T-helper 17 cell (primary cell): Measurements from ENCODE around the gene CEP112. TPM values are rescaled to one million over a fixed set of nuclear protein-coding genes. Genes with fewer than 3 reads are reported as not detected.
"Not testable (repeated sequence)": the region's sequence is repeated elsewhere in the genome, so short reads cannot be mapped to it uniquely, and the experiment has no call there.

ENCODE experiments used
- ATAC-seq: fragments of 150-1000 bp; cut with Tn5 transposase; 2 replicates; pipeline ENCODE4 v1.10.0; 2021; ENCODE audit warnings: mild to moderate bottlenecking, moderate library complexity
- DNase-seq, 3 donors: peaks; one replicate each; pipeline versions ENCODE4 v3.0.0 to v3.0.0-alpha.2; 2020 to 2021
- H3K9me3 ChIP-seq: one replicate; pipeline ENCODE4 v1.7.0; 2013; ENCODE audit warnings: low read length, mild to moderate bottlenecking; ENCODE audit not compliant: control insufficient read depth, poor library complexity, severe bottlenecking
- H3K27ac Mint-ChIP-seq: one replicate; pipeline ENCODE4 v1.8.0; 2022; ENCODE audit warnings: mild to moderate bottlenecking, moderate library complexity, mixed read lengths
- H3K27me3 Mint-ChIP-seq: one replicate; pipeline ENCODE4 v1.8.0; 2022; ENCODE audit warnings: mixed read lengths
- H3K36me3 Mint-ChIP-seq: one replicate; pipeline ENCODE4 v1.8.0; 2022; ENCODE audit warnings: low read depth, mixed read lengths
- H3K4me1 Mint-ChIP-seq: one replicate; pipeline ENCODE4 v1.8.0; 2022; ENCODE audit warnings: mild to moderate bottlenecking, mixed read lengths
- H3K4me3 Mint-ChIP-seq: one replicate; pipeline ENCODE4 v1.8.0; 2022; ENCODE audit warnings: mild to moderate bottlenecking, moderate library complexity, mixed read lengths
- total RNA-seq, 4 donors: library from RNA in 2 of 4; stranded (reverse) in 2 of 4; gene quantifications; one replicate each; pipeline ENCODE4 v1.2.3 and lab custom pipeline; 2022 to 2026

Gene CEP112
- total RNA-seq, 2 donors from 2014 or later, result 4.3 to 6.9 TPM

DNA sequence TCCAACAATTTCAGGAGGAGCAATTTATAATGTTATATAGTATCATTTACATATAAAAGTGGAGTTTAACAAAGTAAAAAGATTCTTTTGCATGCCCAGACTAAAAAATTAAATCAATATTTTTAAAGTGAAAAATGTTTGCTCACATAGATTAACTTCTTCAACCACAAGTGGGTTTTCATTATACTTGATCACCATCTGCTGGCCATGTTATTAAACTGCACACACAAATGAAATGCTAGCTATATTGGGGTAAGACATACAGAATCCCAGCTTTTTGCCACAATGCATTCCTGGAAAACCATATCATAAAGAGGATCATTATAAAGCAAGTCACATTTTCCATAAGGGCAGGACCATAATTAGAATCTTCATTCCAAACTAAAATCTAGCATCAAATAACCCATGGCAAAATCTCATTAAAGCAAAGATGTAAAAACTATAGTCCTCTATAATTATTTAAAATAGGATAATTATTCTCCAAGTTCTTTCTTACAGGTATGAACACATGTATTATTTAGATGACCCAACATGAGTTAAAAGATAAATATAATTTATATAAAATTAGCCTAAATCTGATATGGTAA, 26.3 kb downstream of the CEP112 start:
- H3K27ac Mint-ChIP-seq, result no peak overlapping the region
- H3K4me3 Mint-ChIP-seq, result no peak overlapping the region
- H3K4me1 Mint-ChIP-seq, result peaks cover 8% of the 10 kb centered on the region
- H3K9me3 ChIP-seq, result no peaks in the 10 kb centered on the region
- no peak for DNase-seq
- ATAC-seq, result peak; percentile 53
- H3K27me3 Mint-ChIP-seq, result no peaks in the 10 kb centered on the region
- no peaks in the 10 kb centered on the region for H3K36me3 Mint-ChIP-seq

DNA sequence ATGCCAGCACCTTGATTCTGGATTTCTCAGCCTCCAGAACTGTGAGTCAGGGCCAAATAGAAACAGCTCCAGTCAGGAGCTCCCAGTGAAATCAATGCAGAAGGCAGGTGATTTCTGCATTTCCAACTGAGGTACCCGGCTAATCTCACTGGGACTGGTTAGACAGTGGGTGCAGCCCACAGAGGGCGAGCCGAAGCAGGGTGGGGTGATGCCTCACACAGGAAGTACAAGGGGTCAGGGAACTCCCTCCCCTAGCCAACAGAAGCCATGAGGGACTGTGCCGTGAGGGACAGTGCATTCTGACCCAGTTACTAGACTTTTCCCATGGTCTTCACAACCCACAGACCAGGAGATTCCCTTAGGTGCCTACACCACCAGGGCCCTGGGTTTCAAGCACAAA, 36.9 kb downstream of the CEP112 start:
- not testable (repeated sequence) for H3K9me3 ChIP-seq, H3K4me3 Mint-ChIP-seq, DNase-seq, ATAC-seq, H3K4me1 Mint-ChIP-seq, H3K27ac Mint-ChIP-seq, H3K27me3 Mint-ChIP-seq, H3K36me3 Mint-ChIP-seq

DNA sequence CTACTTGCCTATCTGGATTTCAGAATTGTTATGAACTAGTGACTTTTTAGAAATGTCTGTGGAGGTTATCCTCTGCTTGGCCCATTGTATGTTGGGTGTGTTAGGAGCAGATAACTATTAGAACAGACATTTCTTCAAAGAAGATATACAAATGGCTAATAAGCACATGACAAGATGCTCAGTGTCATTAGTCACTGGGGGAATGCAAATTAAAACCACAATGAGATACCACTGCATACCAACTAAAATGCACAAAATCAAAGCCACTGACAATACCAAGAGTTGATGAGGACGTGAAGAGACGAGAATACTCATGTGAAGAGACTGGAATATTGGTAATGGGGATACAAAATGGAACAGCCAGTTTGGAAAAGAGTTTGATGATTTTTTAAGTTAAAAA, 39.2 kb downstream of the CEP112 start:
- peaks cover 7% of the 10 kb centered on the region for H3K4me1 Mint-ChIP-seq
- no peak for ATAC-seq

DNA sequence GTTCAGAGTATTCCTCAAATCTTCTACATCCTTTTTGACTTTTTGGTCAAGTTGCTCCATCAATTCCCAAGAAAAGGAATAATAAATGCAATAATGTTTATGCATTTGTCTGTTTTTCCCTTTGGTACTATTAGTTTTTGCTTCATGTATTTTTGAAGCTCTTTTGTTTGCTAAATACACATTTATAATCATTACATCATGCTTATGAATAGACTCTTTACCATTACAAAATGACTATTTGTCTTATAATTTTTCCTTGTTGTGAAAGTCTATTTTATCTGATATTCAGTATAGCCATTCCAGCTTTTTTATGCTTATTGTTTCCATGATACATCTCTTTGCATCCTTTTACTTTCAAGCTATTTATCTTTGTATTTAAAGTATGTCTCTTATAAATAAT, 41.2 kb downstream of the CEP112 start:
- ATAC-seq (no peak), DNase-seq (no peak)
- H3K9me3 ChIP-seq, result no peaks in the 10 kb centered on the region
- Mint-ChIP-seq H3K36me3 (no peaks in the 10 kb centered on the region), H3K4me3 (no peak overlapping the region), H3K27me3 (no peaks in the 10 kb centered on the region), H3K4me1 (peaks cover 7% of the 10 kb centered on the region), H3K27ac (no peak overlapping the region)

More for the DNA sequence above, 39.2 kb downstream of the CEP112 start:
- H3K36me3 Mint-ChIP-seq, result peaks cover 2% of the 10 kb centered on the region
- DNase-seq, result no peak
- H3K4me3 Mint-ChIP-seq, result no peak overlapping the region
- H3K9me3 ChIP-seq, result no peaks in the 10 kb centered on the region
- no peaks in the 10 kb centered on the region for H3K27me3 Mint-ChIP-seq
- no peak overlapping the region for H3K27ac Mint-ChIP-seq

DNA sequence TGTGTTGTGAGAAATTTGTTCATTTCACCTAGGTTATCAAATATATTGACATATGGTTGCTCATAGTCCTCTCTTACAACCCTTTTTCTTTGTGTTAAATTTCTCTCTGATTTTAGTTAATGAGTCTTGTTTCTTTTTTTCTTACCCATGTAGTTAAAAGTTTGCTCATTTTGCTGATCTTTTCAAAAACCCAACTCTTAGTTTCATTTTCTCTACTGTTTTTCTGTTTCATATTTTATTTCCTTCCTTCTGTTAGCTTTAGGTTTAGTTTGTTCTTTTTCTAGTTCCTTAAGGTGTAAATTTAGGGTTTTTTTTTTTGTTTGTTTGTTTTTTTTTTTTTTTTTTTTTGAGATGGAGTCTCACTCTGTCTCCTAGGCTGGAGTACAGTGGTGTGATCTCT, 42.4 kb downstream of the CEP112 start:
- Mint-ChIP-seq H3K4me3 (no peak overlapping the region), H3K27ac (no peak overlapping the region)

DNA sequence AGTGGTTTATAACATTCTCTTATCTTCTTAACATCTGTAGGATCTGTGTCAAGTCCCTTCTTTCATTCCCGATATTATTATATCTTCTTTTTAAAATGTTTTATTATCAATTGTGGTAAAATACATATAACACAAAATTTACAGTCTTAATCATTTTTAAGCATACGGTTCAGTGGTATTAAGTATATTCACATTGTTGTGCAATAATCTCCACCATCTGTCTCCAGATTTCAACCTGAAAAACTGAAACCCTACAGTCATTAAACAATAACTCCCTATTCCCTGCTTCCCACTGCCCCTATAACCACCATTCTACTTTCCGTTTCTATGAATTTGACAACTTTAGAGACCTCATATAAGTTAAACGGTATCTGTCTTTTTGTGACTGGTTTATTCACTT, 45.5 kb downstream of the CEP112 start:
- Mint-ChIP-seq H3K4me3 (no peak overlapping the region), H3K4me1 (peaks cover 7% of the 10 kb centered on the region), H3K27me3 (no peaks in the 10 kb centered on the region), H3K36me3 (no peaks in the 10 kb centered on the region), H3K27ac (no peak overlapping the region)
- ATAC-seq (no peak), DNase-seq (no peak)
- no peaks in the 10 kb centered on the region for H3K9me3 ChIP-seq

More for the DNA sequence above, 42.4 kb downstream of the CEP112 start:
- Mint-ChIP-seq H3K36me3 (no peaks in the 10 kb centered on the region), H3K4me1 (peaks cover 7% of the 10 kb centered on the region), H3K27me3 (no peaks in the 10 kb centered on the region)
- no peak for DNase-seq
- H3K9me3 ChIP-seq, result no peaks in the 10 kb centered on the region
- ATAC-seq, result no peak

DNA sequence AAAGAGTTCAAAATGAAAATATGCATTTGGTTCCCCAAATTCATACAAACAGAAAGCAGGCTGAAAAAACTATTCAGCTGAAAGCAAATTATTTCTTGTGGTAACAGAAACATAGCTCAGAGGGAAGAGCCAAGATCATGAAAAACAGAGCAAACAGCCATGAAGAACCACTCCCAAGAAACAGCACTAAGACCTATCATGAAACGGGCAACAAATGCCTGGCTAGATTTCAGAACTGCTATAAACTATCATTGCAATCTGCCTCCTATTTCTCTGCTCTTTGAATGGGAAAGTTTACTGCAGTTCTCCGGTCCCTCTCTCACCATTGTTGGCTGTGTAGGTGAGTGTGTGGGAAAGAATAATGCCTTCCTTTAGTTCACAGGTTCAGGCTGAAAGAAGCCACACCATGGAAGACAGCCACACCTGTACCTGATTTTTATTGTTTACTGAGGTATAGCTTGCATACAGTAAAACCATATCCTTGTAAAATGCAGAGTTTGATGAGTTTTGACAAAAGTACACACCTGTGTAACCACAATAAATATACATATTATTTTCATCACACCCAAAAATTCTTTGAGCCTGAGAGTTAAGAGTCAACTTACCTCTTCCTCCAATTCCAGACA, 48.2 kb downstream of the CEP112 start:
- Mint-ChIP-seq H3K27me3 (no peaks in the 10 kb centered on the region), H3K4me3 (no peak overlapping the region), H3K36me3 (no peaks in the 10 kb centered on the region), H3K4me1 (peaks cover 2% of the 10 kb centered on the region), H3K27ac (no peak overlapping the region)
- H3K9me3 ChIP-seq, result no peaks in the 10 kb centered on the region
- DNase-seq (no peak), ATAC-seq (no peak)

DNA sequence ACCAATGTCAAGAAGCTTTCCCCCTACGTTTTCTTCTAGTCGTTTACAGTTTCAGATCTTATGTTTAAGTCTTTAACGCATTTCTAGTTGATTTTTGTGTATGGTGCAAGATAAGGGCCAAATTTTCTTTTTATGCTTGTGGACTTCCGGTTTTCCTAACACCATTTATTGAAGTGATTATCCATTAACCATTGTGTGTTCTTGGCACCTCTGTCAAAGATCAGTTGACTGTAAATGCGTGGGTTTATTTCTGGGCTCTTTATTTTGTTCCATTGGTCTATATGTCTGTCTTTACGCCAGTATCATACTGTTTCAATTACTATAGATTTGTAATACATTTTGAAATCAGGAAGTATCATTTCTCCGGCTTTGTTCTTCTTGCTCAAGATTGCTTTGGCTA, 49.5 kb downstream of the CEP112 start:
- Mint-ChIP-seq H3K27me3 (no peaks in the 10 kb centered on the region), H3K4me1 (peaks cover 2% of the 10 kb centered on the region), H3K36me3 (peaks cover 2% of the 10 kb centered on the region), H3K27ac (no peak overlapping the region), H3K4me3 (no peak overlapping the region)
- H3K9me3 ChIP-seq, result no peaks in the 10 kb centered on the region
- DNase-seq, result no peak
- no peak for ATAC-seq

DNA sequence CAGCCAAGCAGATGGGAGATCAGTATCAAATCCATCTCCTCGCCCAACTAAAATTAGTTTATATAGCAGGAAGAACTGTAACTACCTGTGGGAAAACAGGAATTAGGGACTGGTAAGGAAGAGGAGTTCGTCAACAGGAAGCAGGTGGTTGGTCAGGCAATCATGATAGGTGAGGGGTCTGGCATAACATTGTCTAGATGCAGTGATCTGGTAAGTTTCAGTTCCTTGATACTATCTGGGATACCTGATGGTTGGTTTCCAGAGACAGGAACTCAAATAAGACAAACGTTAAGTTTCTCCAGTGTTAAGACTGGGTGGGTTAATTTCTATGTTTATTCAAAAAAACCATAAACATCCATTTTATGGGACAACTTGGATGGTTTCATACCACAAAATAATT, 53.8 kb downstream of the CEP112 start:
- no peak overlapping the region for H3K27ac Mint-ChIP-seq
- no peak for ATAC-seq
- no peak overlapping the region for H3K4me3 Mint-ChIP-seq

DNA sequence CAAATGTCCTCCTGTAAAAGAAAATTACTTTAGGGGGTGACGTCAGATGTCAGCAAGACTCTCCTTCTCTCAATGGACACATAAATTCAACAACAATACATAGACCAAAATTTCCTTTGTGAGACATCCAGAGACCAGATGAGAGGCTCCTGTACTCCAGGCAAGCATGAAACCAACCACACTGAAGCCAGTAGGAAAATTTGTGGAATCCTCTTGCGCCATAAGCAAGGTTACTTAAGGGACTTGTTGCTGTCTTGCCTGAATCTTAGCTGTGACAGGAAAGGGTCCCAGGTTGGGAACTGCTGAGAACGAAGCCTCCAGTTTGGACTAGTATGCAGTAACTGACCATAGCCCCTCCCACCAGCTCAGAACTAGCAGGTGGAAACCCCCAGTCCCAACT, 56.0 kb downstream of the CEP112 start:
- peaks cover 3% of the 10 kb centered on the region for H3K9me3 ChIP-seq
- no peaks in the 10 kb centered on the region for H3K4me1 Mint-ChIP-seq
- H3K36me3 Mint-ChIP-seq, result peaks cover 2% of the 10 kb centered on the region
- no peak overlapping the region for H3K4me3 Mint-ChIP-seq
- no peak overlapping the region for H3K27ac Mint-ChIP-seq
- DNase-seq (no peak), ATAC-seq (no peak)
- no peaks in the 10 kb centered on the region for H3K27me3 Mint-ChIP-seq

More for the DNA sequence above, 53.8 kb downstream of the CEP112 start:
- DNase-seq, result no peak
- H3K9me3 ChIP-seq, result peaks cover 3% of the 10 kb centered on the region
- no peaks in the 10 kb centered on the region for H3K27me3 Mint-ChIP-seq
- H3K36me3 Mint-ChIP-seq, result peaks cover 2% of the 10 kb centered on the region
- no peaks in the 10 kb centered on the region for H3K4me1 Mint-ChIP-seq

DNA sequence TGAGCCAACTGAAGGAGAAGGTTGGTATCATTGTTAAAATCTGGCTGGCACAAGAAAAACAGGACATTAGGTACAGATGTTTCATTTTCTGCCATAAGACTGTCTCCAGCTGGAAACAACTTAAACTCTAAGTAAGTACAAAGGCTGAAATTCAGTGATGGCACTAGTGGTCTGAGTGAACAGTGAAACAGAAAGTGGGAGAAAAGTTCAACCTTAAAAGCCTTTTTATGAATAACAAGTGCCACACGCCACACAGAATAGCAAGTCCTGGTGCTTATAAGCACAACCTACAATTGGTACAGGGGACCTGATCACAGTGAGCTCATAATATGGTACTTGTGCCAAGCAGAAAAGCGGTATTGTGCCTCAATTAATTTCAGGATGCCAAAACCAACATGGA, 56.7 kb downstream of the CEP112 start:
- ATAC-seq (no peak), DNase-seq (no peak)
- no peaks in the 10 kb centered on the region for H3K4me1 Mint-ChIP-seq
- H3K9me3 ChIP-seq, result peaks cover 3% of the 10 kb centered on the region
- no peak overlapping the region for H3K4me3 Mint-ChIP-seq
- peaks cover 2% of the 10 kb centered on the region for H3K36me3 Mint-ChIP-seq
- H3K27me3 Mint-ChIP-seq, result no peaks in the 10 kb centered on the region
- H3K27ac Mint-ChIP-seq, result no peak overlapping the region

DNA sequence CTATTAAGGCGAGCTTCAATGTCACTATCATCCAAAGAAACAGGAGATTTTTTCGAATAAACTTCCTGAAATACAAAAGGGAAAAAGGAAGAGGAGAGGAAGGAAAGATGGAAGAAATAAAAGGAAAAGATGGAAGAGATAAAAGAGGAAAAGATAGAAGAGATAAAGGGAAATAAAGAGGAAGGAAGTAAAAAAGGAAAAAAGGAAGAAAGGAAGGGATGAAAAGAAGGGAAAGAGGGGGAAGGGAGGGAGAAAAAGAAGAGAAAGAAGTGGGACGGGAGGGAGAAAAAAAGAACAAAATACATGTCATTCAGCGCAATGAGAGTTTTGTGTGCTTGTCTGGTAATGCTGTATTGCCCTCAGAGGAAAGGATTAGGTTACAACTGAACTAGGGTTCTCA, 62.2 kb downstream of the CEP112 start:
- Mint-ChIP-seq H3K4me1 (no peaks in the 10 kb centered on the region), H3K4me3 (no peak overlapping the region), H3K27ac (no peak overlapping the region), H3K27me3 (peaks cover under 1% of the 10 kb centered on the region), H3K36me3 (peaks cover 2% of the 10 kb centered on the region)
- ATAC-seq (no peak), DNase-seq (no peak)
- H3K9me3 ChIP-seq, result no peaks in the 10 kb centered on the region

DNA sequence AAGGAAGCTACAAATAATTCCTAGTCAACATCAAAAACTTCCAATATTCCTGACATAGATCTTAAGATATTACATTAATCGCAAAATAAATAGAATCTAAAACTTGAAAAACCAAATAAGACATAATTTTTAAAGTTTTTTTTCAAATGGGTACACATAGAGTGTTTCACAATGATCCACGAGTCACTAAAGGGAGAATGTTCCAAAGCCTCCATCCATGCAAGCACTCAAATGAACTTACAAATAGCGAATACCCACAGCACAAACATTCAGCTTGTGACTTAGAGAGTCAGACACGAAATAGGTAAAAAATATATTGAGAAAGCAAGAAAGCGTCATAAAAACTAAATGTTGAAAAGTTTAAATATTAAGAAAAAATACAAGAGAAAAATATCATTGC, 65.7 kb downstream of the CEP112 start:
- Mint-ChIP-seq H3K4me3 (no peak overlapping the region), H3K36me3 (peaks cover 4% of the 10 kb centered on the region), H3K27ac (no peak overlapping the region), H3K4me1 (no peaks in the 10 kb centered on the region), H3K27me3 (peaks cover 6% of the 10 kb centered on the region)
- no peaks in the 10 kb centered on the region for H3K9me3 ChIP-seq
- DNase-seq (no peak), ATAC-seq (no peak)

DNA sequence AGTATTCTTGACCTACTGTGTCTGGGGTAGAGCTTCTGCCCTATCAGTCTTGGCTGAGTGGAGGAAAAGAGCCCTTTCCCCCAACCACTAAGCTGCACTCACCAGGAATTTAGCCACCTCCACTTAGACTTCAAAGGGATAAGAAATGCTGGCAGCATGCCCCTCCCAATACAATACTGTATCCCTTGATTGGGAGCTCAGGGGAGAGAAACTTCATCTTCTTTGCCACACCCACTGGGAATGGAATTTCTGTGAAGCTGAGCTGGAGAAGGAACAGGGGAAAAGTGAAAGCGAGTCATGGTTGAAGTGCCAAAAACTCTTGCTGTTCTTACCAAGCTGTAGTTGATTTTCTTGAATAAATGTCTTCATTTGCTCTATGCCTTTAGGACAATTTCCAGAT, 68.8 kb downstream of the CEP112 start:
- no peak for ATAC-seq
- H3K9me3 ChIP-seq, result no peaks in the 10 kb centered on the region
- H3K4me1 Mint-ChIP-seq, result no peaks in the 10 kb centered on the region
- peaks cover 7% of the 10 kb centered on the region for H3K36me3 Mint-ChIP-seq
- no peak overlapping the region for H3K27ac Mint-ChIP-seq
- peaks cover 6% of the 10 kb centered on the region for H3K27me3 Mint-ChIP-seq
- H3K4me3 Mint-ChIP-seq, result no peak overlapping the region
- no peak for DNase-seq
